Panc1 (cell line): ENCODE results near the gene FAM222B.

Source experiments
- CTCF ChIP-seq: fragments of 450-650 bp; IDR thresholded peaks from 2 replicates; pipeline ENCODE4 v1.5.1; 2017; ENCODE audit warnings: mild to moderate bottlenecking
- POLR2AphosphoS5 ChIP-seq: IDR thresholded peaks from 2 replicates; pipeline ENCODE4 v1.6.1; 2012; ENCODE audit warnings: mild to moderate bottlenecking, low read depth, low read length, moderate library complexity

GRCh38 chr17:28722417-28723158 is 120.0 kb downstream of the FAM222B start:
- TF ChIP-seq CTCF (no peak), POLR2AphosphoS5 (no peak)
